ENCODE measurements around the gene KCNN2. TPM values are rescaled to one million over a fixed set of nuclear protein-coding genes. Genes with fewer than 3 reads are reported as not detected.

KCNN2 gene
- total and polyA plus RNA-seq, 2 of the 4 experiments (the other 2 are of a cell fraction) = 2.2 to 8.8 TPM

- Histone ChIP-seq H4K8ac (ENCODE audit: low read depth in 2 of 2, low read length in 2 of 2) (no peak overlapping the region), H2AFZ (replicated peaks; ENCODE audit: low read length, poor library complexity) (no peak overlapping the region), H3K4me1 (ENCODE audit: control insufficient read depth, insufficient read depth, low read length) (no peaks in the 10 kb centered on the region), H3K56ac (ENCODE audit: extremely low read depth, insufficient read depth, low read length) (no peak overlapping the region), H3K9me3 (ENCODE audit: control insufficient read depth, insufficient read depth, low read length) (no peaks in the 10 kb centered on the region), H3K4me2 (ENCODE audit: low read depth, low read length) (no peak overlapping the region), H3K4me3 (ENCODE audit: insufficient read depth, low read depth, low read length) (no peak overlapping the region), H2BK15ac (ENCODE audit: low read depth, low read length) (no peak overlapping the region), H2BK5ac (ENCODE audit: low read depth, low read length, poor library complexity, severe bottlenecking) (no peak overlapping the region), H3K36me3 (ENCODE audit: control insufficient read depth, insufficient read depth, low read length) (no peaks in the 10 kb centered on the region), H3K14ac (replicated peaks; ENCODE audit: low read depth, low read length) (no peak overlapping the region), H4K5ac (ENCODE audit: low read depth, low read length) (no peak overlapping the region), H3K27ac (ENCODE audit: insufficient read depth, low read length) (no peak overlapping the region), H3K9ac (ENCODE audit: low read depth, low read length) (no peak overlapping the region), H2BK20ac (ENCODE audit: low read depth, low read length) (no peak overlapping the region), H2AK9ac (replicated peaks; ENCODE audit: low read depth, low read length, poor library complexity) (no peak overlapping the region), H2BK120ac (ENCODE audit: low read depth, low read length) (no peak overlapping the region), H4K20me1 (ENCODE audit: insufficient read depth, low read length) (no peaks in the 10 kb centered on the region), H3K18ac (ENCODE audit: low read depth, low read length) (no peak overlapping the region), H3K23ac (ENCODE audit: low read depth, low read length) (no peak overlapping the region), H4K91ac (ENCODE audit: insufficient read depth, low read depth, low read length) (no peak overlapping the region), H3K79me1 (ENCODE audit: low read depth in 1 of 2, low read length in 2 of 2) (no peaks in the 10 kb centered on the region), H3K27me3 (ENCODE audit: control insufficient read depth, insufficient read depth, low read length) (no peaks in the 10 kb centered on the region), H2AK5ac (ENCODE audit: low read depth, low read length) (no peak overlapping the region), H3K9me1 (ENCODE audit: insufficient read depth, low read length) (no peaks in the 10 kb centered on the region), H3K4ac (ENCODE audit: low read depth, low read length) (no peak overlapping the region)
- ATAC-seq (ENCODE audit: low read depth) (no peak), DNase-seq (no peak)
- ChIA-PET POLR2A (ENCODE audit: unreplicated experiment) (no interaction called here), CTCF (no interaction called here)
- in situ Hi-C loops (cut with MboI; ENCODE audit: low sequenced_read_pairs) (no loop called here), intact Hi-C loops (cut with micrococcal nuclease) (no loop called here), dilution Hi-C loops (cut with HindIII; ENCODE audit: low sequenced_read_pairs, unreplicated experiment) (no loop called here)
- BruUV-seq (replicated peaks) = no TSS peak
- no CpG with 5 or more reads among the region's 2 CpGs for whole genome bisulfite sequencing, 2 experiments (ENCODE audit: extremely low coverage in 2 of 2, insufficient read length in 1 of 2)
- TF ChIP-seq ELK1 (IDR thresholded peaks at IDR 0.05; ENCODE audit: borderline replicate concordance, low read depth, low read length) = no peak
Observed at GRCh38 chr5:114471529-114471928, 109.7 kb downstream of the KCNN2 start.

All from IMR-90 (cell line).